PFSK-1 (cell line): ENCODE measurements around the gene DCAF4L1. TPM values are rescaled to one million over a fixed set of nuclear protein-coding genes. Genes with fewer than 3 reads are reported as not detected.

ENCODE experiments used
- FOXP2 ChIP-seq: optimal IDR thresholded peaks from 2 replicates; pipeline ENCODE3; 2011; ENCODE audit warnings: borderline replicate concordance, control low read depth, inconsistent platforms; ENCODE audit not compliant: insufficient read depth; ENCODE audit errors: extremely low read length, extremely low read depth
- POLR2AphosphoS5 ChIP-seq: IDR thresholded peaks from 2 replicates; pipeline ENCODE4 v1.6.1; 2012; ENCODE audit warnings: low read depth, mild to moderate bottlenecking, control low read depth, low read length, moderate library complexity
- REST ChIP-seq, 2 experiments: IDR thresholded peaks; 2 replicates each; pipeline versions ENCODE4 v1.6.1 to v1.8.0; 2011 to 2012; ENCODE audit warnings: low read depth in 2 of 2, low read length in 2 of 2, control low read depth in 1 of 2, inconsistent platforms in 1 of 2, mild to moderate bottlenecking in 1 of 2, moderate library complexity in 1 of 2; ENCODE audit not compliant: insufficient read depth in 1 of 2
- SIN3A ChIP-seq: IDR thresholded peaks from 2 replicates; pipeline ENCODE4 v1.6.1; 2012; ENCODE audit warnings: mild to moderate bottlenecking, low read length, moderate library complexity, borderline replicate concordance; ENCODE audit not compliant: insufficient read depth
- TAF1 ChIP-seq: IDR thresholded peaks from 2 replicates; pipeline ENCODE4 v1.6.1; 2012; ENCODE audit warnings: low read length, control low read depth, borderline replicate concordance; ENCODE audit not compliant: insufficient read depth
- polyA plus RNA-seq: library from polyadenylated mRNA; unstranded; fragments of >200 nt; gene quantifications from one replicate; pipeline ENCODE4 v1.2.1, GENCODE V29; 2012; ENCODE audit warnings: low read depth, missing spikeins; ENCODE audit not compliant: insufficient read length

The DCAF4L1 gene, protein sequence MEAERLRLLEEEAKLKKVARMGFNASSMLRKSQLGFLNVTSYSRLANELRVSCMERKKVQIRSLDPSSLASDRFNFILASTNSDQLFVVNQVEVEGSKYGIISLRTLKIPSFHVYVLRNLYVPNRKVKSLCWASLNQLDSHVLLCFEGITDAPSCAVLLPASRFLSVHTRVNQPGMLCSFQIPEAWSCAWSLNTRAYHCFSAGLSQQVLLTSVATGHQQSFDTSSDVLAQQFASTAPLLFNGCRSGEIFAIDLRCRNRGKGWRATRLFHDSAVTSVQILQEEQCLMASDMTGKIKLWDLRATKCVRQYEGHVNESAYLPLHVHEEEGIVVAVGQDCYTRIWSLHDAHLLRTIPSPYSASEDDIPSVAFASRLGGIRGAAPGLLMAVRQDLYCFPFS
- 0.55 TPM for polyA plus RNA-seq

DNA sequence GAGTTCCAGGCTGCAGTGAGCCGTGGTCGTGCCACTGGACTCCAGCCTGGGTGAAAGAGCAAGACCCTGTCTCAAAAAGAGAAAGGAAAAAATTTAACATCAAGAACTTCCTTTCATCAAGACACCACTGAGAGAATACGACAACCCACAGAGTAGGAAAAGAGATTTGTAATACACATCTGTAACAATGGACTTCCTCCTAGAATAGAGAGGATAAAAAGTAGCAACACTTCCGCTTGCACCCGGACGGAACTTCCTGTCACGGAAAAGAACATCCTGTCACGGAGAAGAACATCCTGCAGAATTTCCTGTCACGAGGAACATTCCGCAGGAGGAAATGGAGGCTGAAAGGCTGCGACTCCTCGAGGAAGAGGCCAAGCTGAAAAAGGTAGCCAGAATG is at the start of gene DCAF4L1:
TSS of gene DCAF4L1 (plus strand) at position 301 of the 400 bp plus-strand sequence. CDS start at position 338, 37 bp downstream.
- TF ChIP-seq REST (IDR thresholded peaks at IDR 0.05; ENCODE audit: insufficient read depth in 1 of 2, low read depth in 2 of 2, low read length in 2 of 2) (no peak), TAF1 (no peak), POLR2AphosphoS5 (no peak), FOXP2 (no peak), SIN3A (no peak)

DNA sequence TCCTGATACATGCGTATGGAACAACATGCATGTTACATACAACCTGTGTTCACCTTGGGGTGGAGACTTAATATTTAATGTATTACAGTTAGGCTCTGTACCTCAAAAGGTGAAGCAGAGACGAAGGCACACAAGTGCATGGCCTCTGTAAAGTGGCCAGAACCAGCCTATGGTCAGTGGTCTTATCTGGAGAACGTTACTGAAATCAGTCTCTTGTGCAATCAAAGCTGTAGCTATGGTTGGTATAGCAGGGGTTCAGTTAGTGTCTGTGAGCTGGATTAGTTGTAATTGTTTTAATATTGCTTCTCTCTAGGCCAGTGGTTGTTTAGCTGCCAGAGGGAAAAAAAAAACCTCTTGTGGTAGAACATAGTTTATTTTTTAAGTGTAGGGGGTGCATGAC is 48.6 kb upstream of the DCAF4L1 start:
- no peak for TF ChIP-seq FOXP2
- no peak for TF ChIP-seq SIN3A
- TF ChIP-seq TAF1, result no peak
- TF ChIP-seq POLR2AphosphoS5, result no peak
- TF ChIP-seq REST (IDR thresholded peaks at IDR 0.05; ENCODE audit: insufficient read depth in 1 of 2, low read depth in 2 of 2, low read length in 2 of 2), result no peak

DNA sequence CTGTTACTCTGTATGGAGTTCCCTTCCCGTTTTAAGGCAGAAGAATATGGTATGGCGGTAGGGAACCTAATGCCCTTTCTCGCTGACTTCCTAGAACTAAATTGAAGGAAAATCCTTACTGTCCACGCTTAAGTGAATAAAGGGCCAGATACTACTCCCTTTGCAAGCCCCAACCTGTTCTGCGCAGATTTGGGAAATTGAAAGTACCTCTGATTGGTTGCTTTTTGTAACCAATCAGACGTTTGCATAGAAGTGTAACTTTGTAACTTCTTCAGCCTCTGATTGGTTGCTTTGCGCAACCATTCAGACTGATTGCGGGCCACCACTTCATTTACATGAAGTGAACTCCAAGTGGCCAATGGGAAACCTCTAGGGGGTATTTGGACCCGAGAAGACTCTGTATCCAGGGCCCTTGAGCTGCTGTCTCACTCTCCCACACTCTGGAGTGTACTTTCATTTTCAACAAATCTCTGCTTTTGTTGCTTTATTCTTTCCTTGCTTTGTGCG is 47.5 kb upstream of the DCAF4L1 start:
- TF ChIP-seq FOXP2, result no peak
- TF ChIP-seq SIN3A, result no peak
- TF ChIP-seq TAF1, result no peak
- no peak for TF ChIP-seq REST (IDR thresholded peaks at IDR 0.05; ENCODE audit: insufficient read depth in 1 of 2, low read depth in 2 of 2, low read length in 2 of 2)
- no peak for TF ChIP-seq POLR2AphosphoS5

DNA sequence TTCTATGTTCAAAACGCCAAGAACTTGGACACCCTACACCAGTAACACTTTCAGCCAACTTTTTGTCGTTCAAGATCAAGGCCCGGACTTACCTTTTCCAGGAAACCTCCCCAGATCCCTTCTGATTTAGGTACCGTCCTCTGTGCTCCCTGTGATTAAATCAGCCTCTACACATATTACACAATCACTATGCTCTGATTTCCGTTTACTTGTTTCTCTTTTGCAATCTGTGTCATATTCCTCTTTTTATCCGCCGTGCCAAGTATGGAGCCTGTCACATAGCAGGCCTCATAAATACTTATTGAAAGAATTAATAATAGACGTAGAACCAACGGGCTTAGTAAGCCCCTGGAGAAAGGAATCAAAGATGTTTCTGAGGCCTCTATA is 47.0 kb upstream of the DCAF4L1 start:
- TF ChIP-seq POLR2AphosphoS5 (no peak), TAF1 (no peak), FOXP2 (no peak), REST (IDR thresholded peaks at IDR 0.05; ENCODE audit: insufficient read depth in 1 of 2, low read depth in 2 of 2, low read length in 2 of 2) (no peak)
